HG03521 (cell line): ENCODE measurements around the gene JUND.

Source experiments
- ATAC-seq: cut with Tn5 transposase; IDR thresholded peaks from one replicate; pipeline ENCODE4 v1.9.1; 2021; ENCODE audit warnings: mild to moderate bottlenecking, moderate library complexity; ENCODE audit not compliant: unreplicated experiment

Gene JUND

DNA sequence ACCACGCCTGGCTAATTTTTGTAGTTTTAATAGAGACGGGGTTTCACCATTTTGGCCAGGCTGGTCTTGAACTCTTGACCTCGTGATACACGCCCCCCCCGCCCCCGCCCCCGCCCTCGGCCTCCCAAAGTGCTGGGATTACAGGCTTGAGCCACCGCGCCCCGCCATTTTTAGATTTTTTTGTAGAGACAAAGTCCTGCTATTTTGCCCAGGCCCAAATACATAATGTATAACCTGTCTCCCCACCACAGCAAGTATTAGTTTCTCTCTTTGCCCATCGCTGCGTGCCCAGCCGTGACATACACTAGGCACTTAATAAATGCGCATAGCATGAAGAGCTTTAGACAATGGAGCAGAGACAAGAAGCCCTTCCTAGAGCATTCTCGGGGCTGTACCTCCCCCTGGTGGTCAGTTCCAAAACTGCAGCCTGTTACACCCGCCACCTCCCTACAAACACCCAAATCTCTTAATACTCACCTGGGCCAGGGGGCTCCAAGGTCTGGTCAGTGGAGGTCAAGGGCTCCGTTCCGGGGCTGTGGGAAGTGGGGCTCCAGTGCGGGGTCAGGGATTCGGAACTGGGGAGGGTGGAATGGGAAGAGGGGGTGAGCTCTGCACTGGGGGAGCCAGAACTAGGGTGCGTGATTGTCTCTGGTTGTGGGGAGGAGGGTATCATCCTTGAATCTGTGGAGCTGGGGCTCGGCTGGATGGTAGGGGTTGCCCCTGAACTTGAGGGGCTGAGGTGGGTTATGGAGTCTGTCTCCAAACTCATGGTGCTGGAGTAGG lies 29.6 kb downstream of the JUND start:
- ATAC-seq: no peak

DNA sequence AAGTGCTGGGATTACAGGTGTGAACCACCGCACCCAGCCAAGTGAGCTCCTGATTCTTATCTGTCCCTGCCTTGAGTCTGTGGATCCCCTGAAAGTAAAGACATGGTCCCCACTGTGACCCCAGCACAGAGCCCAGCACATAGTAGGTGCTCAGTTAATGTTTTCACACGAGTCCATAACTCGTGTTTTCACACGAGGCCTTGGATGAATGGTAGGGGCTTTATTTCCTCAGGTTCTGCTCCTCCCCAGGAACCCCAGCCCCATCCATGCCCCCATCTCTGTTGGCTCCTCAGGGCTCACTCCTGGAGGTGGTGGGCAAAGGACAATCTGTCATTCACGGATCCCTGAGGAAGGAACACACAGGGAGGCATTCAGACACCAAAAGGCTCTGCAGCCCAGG lies 31.6 kb downstream of the JUND start:
- no peak for ATAC-seq

DNA sequence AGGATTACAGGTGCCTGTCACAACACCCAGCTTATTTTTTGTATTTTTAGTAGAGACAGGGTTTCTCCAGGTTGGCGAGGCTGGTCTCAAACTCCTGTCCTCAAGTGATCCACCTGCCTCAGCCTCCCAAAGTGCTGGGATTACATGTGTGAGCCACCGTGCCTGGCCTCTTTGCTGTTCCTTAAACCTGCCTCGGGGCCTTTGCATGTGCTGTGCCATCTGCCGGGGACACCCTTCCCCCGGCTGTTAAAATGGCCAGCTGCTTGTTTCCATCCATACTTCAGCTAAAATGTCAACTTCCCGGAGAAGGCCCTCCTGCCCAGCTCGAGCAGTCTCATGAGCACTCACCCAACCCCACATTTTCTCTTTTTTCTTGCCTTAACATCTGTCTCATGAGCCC lies 36.1 kb downstream of the JUND start:
- ATAC-seq: no peak

DNA sequence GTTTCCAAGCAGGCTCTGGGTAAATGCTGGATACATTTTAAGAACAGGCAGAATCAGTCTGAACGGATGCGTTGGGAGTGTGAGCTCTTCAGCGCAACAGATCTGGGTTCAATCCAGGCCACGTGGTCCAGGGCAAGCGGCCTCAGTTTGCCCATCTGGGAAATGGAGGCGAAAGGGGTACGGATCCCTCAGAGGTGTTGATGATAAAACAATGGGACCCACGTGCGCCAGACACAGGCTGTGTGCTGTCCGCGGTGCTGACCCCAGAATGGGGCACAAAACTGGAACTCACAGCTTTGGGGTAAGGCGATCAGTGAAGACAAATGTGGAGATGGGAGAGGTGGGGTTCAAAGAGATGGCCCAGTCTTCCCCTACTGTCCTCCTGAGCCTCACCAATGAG lies 42.1 kb downstream of the JUND start:
- ATAC-seq: no peak

DNA sequence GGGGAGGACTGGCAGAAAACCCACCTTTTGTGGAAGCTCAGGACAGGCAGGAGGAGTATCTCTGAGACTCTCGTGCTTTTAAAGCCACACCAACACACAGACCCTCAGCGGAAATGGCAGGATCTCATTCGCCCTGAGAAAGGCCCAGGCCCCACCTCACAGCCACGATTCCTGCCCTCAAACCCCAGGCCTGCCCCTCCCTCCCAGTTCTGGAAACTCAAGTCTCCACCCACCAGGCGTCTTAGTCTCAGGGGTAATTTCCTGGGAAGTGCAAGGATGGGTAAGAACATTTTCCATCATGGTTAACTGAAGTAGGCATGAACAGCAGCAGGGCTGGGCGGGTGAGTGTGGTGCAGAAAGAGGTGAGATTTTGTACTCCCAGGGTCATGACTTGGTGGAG lies 47.2 kb downstream of the JUND start:
- no peak for ATAC-seq

DNA sequence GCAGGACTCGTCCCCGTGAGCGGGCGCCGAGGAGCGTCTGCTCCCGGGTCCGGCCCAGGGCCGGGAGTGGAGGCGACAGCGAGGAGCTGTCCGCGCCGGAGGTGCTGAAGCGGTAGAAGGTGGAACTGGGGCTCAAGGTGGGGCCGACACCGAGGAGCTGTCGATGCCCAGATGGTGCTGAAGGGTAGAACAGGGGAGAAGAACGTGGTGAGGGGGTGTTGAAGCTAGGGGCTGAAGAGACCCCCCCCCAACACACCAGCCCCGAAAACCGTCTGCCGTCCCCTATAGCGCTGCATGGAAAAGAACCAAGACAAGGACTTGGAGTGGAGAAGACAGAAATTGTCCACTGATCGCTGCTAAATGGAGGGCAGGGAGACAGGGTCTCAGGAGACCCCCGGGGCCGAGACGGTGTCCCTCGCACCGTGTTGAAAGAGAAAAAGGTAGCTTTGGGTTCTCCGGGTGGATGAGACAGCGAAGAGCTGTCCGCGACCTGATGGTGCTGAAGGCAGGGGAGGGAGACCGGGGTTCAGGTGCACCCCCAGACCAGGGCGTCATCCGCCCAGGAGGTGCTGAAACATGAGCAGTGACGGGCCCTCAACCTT lies 48.1 kb downstream of the JUND start:
- ATAC-seq: no peak

DNA sequence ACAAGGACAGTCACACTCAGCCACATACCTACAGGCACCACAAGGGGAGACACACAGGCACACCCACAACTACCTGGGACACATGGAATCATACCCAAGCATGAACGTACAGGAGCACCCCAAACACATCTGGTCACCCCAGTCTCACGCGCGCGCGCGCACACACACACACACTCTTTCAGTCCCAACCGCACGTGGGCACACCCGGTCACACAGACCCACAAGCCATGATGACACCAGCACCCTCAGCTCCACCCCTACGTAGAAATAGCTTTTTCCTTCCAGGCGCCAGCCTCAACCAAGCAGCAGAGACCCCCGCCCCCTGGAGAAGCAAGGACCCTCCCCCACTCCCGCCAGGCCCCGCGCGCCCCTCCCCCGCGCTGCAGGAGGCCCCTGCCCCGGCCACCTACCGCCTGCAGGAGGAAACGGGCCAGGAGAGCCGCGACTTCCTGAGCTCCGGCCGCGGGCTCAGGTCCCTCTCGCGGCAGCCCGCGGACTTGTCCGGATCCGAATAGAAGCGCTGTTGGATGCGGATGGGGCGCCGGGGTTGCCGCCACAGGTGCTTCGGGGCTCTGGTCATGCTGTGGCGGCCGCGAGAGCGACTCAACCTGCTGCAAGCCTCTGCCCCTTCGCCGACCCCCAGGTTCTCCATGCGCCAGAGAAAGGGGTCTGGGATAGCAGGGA lies 48.7 kb downstream of the JUND start:
- no peak for ATAC-seq

DNA sequence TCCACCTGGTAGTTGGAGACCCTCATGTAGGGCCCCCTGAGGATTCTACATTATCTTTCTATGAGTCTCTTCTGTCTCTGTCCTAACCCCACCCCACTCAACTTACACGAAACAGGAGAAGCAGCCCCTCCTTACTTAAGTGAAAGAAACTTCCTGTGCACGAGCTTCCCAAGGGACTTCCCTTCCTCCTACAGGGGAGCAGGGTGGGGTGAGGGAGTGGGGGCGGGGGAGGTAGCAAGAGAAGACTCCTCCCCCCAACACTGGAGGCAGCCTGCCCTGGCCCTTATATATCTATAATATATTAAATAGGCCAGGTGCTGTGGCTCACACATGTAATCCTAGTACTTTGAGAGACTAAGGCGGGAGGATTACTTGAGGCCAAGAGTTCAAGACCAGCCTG lies 49.6 kb downstream of the JUND start:
- ATAC-seq: no peak

DNA sequence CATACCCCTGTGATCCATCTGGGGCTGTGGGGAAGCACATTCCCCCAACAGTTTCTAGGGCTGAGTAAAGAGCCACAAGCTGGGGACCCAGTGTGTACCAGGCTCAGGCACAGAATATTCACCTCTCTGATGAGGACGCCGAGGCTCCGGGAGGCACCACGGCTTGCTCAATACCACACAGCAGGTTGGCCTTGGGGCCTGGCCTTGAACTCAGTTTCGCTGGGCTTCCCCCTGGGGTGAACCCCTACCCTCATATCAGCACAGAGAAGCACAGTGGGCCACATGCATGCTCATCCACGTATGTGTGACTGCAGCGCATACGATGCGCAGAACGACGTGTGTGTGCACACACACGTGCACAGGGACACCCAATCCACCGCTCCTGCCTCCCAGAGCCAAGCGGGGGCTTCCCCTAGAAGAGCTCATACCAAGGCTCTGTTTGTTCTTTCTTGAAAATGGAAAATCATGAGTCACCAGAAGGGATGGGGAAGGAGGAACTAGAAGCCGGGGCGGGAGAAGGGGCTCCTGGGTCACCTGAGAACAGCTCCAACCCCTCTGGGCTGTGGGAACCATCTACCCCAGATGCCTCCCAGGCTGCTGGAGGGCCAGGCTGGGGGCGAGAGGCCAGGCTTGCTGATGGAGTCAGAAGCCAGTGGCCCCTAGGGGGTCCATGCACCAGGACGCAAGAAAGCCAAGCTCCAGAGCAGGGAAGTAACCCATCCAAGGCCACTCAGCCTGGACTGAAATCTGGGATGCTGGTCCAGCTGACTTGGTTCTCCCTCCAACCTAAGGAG lies 50.3 kb downstream of the JUND start:
- no peak for ATAC-seq

DNA sequence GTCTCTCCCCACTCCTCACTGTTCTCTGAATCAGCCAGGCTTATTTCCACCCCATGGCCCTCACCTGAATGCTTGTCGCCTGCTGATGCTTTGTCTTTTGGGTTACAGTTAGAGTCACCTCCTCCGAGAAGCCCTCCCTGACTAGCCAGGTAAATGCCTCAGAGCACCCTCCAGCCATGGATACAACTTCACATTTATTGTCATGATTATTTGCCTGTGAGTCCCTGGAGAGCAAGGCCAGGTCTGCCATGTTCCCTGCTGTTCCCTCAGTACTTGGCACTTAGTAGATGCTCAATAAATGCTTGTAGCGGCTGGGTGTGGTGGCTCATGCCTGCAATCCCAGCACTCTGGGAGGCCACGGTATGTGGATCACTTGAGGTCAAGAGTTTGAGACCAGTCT lies 51.5 kb downstream of the JUND start:
- no peak for ATAC-seq
